ENCODE measurements around the gene RFX1.

Gene RFX1

DNA sequence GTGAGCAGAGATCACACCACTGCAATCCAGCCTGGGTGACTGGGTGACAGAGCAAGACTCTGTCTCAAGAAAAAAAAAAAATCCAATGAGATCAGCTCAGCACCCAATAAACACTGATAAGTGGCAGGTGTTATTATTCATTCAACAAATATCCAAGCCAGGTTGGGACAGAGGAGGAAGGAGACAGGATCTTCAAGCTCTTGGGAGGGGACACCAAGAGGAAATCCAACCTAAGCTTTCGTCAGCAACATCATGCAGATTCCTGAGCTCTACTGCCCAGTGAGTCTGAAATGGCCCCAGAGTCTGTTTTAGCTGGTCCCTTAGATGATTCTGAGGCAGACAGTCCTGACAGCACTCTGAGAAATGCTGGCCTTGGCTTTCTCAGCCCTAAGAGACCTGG lies 7.7 kb downstream of the RFX1 start:
- TF ChIP-seq, protein P1, sequence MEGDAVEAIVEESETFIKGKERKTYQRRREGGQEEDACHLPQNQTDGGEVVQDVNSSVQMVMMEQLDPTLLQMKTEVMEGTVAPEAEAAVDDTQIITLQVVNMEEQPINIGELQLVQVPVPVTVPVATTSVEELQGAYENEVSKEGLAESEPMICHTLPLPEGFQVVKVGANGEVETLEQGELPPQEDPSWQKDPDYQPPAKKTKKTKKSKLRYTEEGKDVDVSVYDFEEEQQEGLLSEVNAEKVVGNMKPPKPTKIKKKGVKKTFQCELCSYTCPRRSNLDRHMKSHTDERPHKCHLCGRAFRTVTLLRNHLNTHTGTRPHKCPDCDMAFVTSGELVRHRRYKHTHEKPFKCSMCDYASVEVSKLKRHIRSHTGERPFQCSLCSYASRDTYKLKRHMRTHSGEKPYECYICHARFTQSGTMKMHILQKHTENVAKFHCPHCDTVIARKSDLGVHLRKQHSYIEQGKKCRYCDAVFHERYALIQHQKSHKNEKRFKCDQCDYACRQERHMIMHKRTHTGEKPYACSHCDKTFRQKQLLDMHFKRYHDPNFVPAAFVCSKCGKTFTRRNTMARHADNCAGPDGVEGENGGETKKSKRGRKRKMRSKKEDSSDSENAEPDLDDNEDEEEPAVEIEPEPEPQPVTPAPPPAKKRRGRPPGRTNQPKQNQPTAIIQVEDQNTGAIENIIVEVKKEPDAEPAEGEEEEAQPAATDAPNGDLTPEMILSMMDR (conservative IDR thresholded peaks at IDR 0.05): no peak
- no peak for TF ChIP-seq ZFX (IDR thresholded peaks at IDR 0.05)
- no peak overlapping the region for H3K27ac ChIP-seq

DNA sequence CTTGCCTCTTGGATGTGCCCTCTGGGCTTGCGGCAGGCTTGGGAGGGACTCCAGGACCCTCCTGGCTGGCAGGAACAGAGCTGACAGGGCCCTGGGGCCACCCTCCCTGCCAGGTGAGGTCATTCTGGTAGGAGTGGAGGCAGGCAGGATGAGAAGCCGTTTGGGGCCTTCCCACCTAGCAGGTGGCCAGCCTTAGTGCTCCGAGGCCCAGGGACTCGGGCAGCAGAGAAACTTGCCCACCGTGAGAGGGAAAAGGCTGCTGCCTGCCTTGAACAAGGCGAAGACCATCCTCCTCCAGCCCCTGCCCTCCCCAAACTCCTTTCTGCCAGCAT lies 8.5 kb downstream of the RFX1 start:
- TF ChIP-seq, protein P1 (conservative IDR thresholded peaks at IDR 0.05): no peak
- H3K27ac ChIP-seq: no peak overlapping the region

DNA sequence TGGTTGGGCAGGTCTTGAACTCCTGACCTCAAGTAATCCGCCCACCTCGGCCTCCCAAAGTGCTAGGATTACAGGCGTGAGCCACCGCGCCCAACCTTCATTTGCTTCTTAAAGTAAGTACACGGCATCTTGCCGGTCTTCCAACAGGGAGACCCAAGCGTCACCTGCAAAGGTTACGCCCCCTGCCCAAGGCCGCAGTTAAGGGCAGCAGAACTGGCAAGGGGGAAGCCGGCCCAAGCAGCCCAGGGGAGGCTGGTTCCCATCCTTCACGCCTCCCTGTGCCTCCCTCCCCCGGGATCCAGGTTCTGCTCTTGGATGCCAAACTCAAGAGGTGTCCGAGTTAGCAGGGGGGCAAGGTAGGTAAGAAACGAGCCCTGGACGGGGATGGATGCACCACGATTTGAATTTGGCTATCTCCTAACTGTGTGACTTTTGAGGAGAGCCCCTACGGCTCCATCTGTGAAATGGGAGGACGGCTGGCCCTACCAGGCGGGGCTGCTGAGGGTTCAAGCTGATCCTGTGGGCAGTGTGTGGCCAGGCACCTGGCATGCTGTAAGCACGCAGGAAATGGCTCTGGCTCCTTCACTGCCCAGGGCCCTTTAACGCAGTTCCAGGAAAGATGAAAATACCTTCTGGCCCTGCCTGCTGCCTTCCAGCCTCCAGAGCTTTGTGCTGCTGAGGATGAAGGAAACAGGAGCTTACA lies 9.0 kb downstream of the RFX1 start:
- no peak overlapping the region for H3K27ac ChIP-seq
- no peak for TF ChIP-seq ZFX (IDR thresholded peaks at IDR 0.05)
- TF ChIP-seq, protein P1 (conservative IDR thresholded peaks at IDR 0.05): no peak

DNA sequence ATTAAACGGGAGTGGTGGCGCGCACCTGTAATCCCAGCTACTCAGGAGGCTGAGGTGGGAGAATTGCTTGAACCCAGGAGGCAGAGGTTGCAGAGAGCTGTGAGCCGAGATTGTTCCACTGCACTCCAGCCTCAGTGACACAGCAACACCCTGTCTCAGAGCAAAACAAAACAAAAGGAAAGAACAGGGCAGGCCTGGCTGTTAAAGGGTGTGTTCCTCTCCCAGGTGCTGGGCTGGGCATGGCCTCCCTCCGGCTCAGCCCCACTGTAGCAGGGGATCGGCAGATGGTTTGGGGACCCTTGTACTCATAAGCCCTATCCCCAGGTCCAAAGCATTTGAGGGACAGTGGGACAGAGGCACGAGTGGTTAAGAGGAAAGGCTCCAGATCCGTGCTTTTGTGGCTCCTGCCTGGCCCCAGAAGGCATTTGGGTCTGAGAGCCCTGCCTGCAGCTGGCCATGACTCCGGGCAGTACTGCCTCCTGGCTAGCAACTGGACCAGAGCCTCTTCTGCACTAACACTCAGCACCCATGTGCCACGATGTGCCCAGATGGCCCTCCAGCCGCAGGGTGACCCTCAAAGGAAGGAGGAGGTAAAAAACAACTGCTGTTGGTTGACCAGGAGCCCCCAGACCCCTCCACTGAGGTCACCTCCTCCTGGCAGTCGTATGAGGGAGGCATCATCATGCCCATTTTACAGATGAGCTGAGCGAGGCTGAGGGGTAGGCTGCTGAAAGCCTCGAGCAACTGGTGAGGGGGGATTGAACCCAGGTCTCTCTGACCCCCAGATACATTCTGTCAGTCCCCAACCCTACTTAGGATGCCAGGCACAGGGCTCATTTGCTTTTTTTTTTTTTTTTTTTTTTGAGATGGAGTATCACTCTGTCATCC lies 10.0 kb downstream of the RFX1 start:
- TF ChIP-seq ZFX (IDR thresholded peaks at IDR 0.05): no peak
- TF ChIP-seq, protein P1 (conservative IDR thresholded peaks at IDR 0.05): no peak
- no peak overlapping the region for H3K27ac ChIP-seq

DNA sequence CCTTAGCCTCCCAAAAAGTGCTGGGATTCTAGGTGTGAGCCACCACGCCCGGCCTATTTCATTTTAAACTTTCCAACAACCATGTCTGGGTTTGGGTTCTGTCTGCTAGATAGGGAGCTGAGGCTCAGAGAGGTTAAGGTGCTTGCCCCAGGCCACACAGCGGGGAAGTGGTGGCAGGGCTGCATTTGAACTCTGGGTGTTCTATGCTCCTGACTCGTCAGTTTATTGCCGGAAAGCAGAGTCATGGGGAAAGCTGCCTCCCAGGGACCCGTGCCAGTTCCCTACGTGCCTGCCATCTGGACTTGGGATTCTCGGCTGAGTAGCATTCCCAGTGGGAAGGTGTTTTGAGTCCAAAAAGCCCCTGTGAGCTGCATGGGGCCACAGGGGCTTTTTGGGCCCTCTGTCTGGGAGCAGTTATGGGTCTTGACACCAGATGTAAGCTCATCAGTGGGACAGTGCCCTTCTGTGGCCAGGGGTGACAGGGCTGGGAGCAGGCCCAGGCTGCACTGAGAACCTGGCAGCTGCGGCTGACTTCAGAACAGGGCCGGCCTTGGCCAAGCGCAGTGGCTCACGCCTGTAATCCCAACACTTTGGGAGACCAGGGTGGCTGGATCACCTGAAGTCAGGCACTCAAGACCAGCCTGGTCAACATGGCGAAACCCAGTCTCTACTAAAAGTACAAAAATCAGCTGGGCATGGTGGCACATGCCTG lies 10.9 kb downstream of the RFX1 start:
- no peak for TF ChIP-seq ZFX (IDR thresholded peaks at IDR 0.05)
- TF ChIP-seq, protein P1 (conservative IDR thresholded peaks at IDR 0.05): no peak
- no peak overlapping the region for H3K27ac ChIP-seq

DNA sequence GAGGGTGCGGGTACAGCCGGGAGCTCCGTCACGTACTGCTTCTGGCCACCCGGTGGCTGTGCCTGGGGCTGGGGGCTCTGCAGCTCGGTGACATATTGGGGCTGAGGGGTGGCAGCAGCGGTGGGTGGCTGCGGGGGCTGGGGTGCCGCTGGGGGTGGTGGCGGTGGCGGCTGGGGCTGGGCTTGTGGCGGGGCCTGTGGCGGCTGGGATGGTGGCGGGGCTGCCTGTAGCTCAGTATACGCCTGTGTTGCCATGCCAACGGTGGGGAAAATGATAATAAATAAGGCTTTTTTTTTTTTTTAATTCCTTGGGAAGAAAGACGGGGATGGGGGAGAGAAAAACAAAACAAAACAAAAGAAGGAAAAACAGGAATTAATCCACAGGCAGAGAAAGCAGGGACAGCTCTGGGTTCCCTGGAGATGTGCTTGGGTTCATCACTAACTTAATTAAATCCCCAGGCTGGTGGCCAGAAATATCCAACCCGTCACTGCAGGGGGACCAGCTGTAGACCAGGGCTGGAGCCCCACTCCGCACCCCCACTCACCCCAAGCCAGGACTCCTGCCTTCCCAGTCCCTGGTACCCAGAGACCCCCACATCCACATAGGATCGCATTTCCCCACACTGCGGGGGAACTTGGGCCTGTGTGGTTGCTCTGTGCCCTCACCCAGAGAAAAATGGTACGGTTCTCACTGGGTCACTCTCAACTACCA lies 12.4 kb downstream of the RFX1 start:
- TF ChIP-seq ZFX (IDR thresholded peaks at IDR 0.05): no peak
- TF ChIP-seq, protein P1 (conservative IDR thresholded peaks at IDR 0.05): no peak
- no peak overlapping the region for H3K27ac ChIP-seq
